ENCODE measurements around the gene AQP2. TPM values are rescaled to one million over a fixed set of nuclear protein-coding genes. Genes with fewer than 3 reads are reported as not detected.

Gene AQP2
- total RNA-seq, 2 donors from 2014 or later = not detected

DNA sequence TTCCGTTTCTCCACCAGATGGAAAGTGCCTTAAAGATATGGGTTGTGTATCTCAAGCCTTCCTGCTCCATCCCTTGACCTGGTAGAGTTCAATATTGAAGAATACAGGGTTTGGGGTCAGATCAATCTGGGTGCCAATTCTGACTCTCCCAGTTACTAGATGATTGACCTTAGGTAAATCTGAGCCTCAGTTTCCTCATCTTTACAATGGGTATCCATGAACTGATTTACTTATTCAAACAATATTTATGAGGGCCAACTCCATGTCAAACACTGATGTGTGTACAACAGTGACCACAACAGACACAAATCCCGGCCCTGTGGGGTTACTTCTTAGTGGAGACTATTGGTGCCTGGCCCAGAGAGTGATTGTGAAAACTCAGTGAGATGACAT is 39.3 kb upstream of the AQP2 start:
- Histone ChIP-seq H3K27me3 (ENCODE audit: control insufficient read depth, insufficient read depth, low read length, poor library complexity, severe bottlenecking) (no peaks in the 10 kb centered on the region), H3K9me3 (ENCODE audit: control insufficient read depth, low read length) (no peaks in the 10 kb centered on the region), H3K9ac (ENCODE audit: extremely low read depth, low read length, poor library complexity, severe bottlenecking) (no peak overlapping the region), H3K4me1 (ENCODE audit: control insufficient read depth, insufficient read depth, low read length) (peaks cover 4% of the 10 kb centered on the region), H3K36me3 (ENCODE audit: control insufficient read depth, insufficient read depth, low read length) (no peaks in the 10 kb centered on the region), H3K27ac (ENCODE audit: low read depth, low read length) (no peak overlapping the region), H3K4me3 (ENCODE audit: low read length) (no peak overlapping the region)
- no peaks in the 10 kb centered on the region for H3K9me3 Mint-ChIP-seq
- WGBS, 2 experiments (ENCODE audit: insufficient coverage in 1 of 2, insufficient read length in 1 of 2) = 94 to 100% methylated on average over 1 to 2 of the region's 2 CpGs
- H3K4me1 Mint-ChIP-seq = peaks cover 32% of the 10 kb centered on the region
- DNase-seq = no peak
- TF ChIP-seq, protein P1, sequence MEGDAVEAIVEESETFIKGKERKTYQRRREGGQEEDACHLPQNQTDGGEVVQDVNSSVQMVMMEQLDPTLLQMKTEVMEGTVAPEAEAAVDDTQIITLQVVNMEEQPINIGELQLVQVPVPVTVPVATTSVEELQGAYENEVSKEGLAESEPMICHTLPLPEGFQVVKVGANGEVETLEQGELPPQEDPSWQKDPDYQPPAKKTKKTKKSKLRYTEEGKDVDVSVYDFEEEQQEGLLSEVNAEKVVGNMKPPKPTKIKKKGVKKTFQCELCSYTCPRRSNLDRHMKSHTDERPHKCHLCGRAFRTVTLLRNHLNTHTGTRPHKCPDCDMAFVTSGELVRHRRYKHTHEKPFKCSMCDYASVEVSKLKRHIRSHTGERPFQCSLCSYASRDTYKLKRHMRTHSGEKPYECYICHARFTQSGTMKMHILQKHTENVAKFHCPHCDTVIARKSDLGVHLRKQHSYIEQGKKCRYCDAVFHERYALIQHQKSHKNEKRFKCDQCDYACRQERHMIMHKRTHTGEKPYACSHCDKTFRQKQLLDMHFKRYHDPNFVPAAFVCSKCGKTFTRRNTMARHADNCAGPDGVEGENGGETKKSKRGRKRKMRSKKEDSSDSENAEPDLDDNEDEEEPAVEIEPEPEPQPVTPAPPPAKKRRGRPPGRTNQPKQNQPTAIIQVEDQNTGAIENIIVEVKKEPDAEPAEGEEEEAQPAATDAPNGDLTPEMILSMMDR (conservative IDR thresholded peaks at IDR 0.05) = no peak
- H3K4me3 Mint-ChIP-seq = no peak overlapping the region
- H3K27me3 Mint-ChIP-seq (ENCODE audit: insufficient read depth) = peaks cover 9% of the 10 kb centered on the region
- H3K27ac Mint-ChIP-seq = no peak overlapping the region
- H3K36me3 Mint-ChIP-seq (ENCODE audit: low read depth) = no peaks in the 10 kb centered on the region

DNA sequence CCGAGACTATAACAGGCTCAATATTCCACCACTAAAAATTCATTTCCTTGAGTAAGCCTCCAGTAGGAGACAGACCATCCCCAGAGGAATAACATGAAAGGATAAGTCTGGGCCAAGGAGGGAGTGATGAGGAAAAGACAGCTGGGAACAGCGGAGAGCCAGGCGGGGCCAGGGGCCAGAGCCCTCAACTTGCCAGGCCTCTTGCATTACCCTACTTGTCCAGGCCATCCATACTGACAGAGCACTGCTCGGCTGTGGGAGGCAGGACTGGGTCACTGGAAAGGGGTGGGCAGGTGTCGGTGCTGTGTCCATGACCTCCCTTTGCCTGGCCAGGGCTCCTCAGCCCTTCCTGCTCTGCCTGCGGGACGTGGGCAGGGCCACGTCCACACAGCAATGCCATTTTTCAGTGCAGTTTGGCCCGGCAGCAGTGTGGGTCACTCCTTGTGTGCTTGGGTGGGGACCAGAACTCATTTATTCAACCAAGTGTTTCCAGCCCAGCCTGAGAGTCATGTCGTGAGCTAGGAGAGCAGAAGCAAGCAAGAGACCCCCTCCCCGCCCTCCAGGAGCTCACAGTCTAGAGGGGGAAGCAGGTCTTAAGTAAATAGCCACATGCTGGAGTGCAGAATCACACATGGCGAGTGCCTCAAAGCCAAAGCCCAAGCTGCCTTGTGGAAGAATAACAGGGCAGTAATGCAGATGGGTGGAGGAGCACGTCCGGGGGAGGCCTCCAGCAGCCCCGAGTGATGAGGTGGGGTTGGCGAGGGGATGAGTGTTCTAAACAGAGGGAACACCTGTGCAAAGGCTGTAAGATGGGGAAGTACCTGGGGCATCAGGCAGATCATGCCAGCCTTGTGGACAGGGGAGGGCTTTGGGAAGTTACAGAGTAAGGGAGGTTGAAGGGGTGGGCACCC is 37.9 kb upstream of the AQP2 start:
- Histone ChIP-seq H3K9ac (ENCODE audit: extremely low read depth, low read length, poor library complexity, severe bottlenecking) (no peak overlapping the region), H3K36me3 (ENCODE audit: control insufficient read depth, insufficient read depth, low read length) (no peaks in the 10 kb centered on the region), H3K4me1 (ENCODE audit: control insufficient read depth, insufficient read depth, low read length) (peaks cover 4% of the 10 kb centered on the region), H3K27ac (ENCODE audit: low read depth, low read length) (no peak overlapping the region), H3K27me3 (ENCODE audit: control insufficient read depth, insufficient read depth, low read length, poor library complexity, severe bottlenecking) (no peaks in the 10 kb centered on the region), H3K4me3 (ENCODE audit: low read length) (no peak overlapping the region), H3K9me3 (ENCODE audit: control insufficient read depth, low read length) (no peaks in the 10 kb centered on the region)
- no peak overlapping the region for H3K27ac Mint-ChIP-seq
- peaks cover 3% of the 10 kb centered on the region for H3K27me3 Mint-ChIP-seq (ENCODE audit: insufficient read depth)
- H3K4me1 Mint-ChIP-seq = peaks cover 32% of the 10 kb centered on the region
- peak; percentile 58 for DNase-seq
- TF ChIP-seq, protein P1 (conservative IDR thresholded peaks at IDR 0.05) = no peak
- WGBS, 2 experiments (ENCODE audit: insufficient coverage in 1 of 2, insufficient read length in 1 of 2) = 85 to 91% methylated on average over 10 to 16 of the region's 16 CpGs
- H3K9me3 Mint-ChIP-seq = no peaks in the 10 kb centered on the region
- H3K4me3 Mint-ChIP-seq = no peak overlapping the region
- H3K36me3 Mint-ChIP-seq (ENCODE audit: low read depth) = no peaks in the 10 kb centered on the region

DNA sequence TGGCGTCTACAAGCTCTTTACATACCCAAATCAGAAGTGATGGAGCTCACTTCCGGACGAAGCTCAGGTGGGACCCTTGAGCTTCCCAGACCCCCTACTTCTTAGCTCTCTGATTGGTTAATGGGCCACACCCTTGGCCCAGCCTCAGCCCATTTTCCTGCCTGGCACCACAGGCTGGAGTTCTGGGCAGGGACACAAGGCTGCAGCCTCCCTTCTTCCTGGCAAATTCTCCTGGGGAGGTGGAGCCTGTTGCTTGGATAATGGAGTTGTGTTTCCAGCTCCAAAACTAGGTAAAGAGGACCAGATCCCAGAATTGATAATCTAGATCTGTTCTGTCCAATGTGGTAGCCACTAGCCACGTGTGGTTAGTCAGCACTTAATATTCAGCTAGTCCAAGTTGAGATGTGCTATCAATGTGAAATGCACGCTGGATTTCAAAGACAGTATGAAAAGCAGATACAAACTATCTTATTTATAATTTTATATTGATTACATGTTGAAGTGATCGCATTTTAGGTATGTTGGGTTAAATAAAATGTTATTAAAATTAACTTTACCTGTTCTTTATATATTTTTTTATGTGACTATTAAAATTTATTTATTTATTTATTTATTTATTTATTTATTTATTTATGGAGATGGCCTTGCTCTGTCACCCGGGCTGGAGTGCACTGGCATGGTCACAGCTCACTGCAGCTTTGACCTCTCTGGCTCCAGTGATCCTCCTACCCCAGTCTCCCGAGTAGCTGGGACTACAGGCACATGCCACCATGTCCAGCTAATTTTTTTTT is 34.2 kb upstream of the AQP2 start:
- Histone ChIP-seq H3K4me3 (ENCODE audit: low read length) (no peak overlapping the region), H3K27me3 (ENCODE audit: control insufficient read depth, insufficient read depth, low read length, poor library complexity, severe bottlenecking) (no peaks in the 10 kb centered on the region), H3K4me1 (ENCODE audit: control insufficient read depth, insufficient read depth, low read length) (peaks cover 4% of the 10 kb centered on the region), H3K27ac (ENCODE audit: low read depth, low read length) (no peak overlapping the region), H3K9me3 (ENCODE audit: control insufficient read depth, low read length) (no peaks in the 10 kb centered on the region), H3K9ac (ENCODE audit: extremely low read depth, low read length, poor library complexity, severe bottlenecking) (no peak overlapping the region), H3K36me3 (ENCODE audit: control insufficient read depth, insufficient read depth, low read length) (no peaks in the 10 kb centered on the region)
- Mint-ChIP-seq H3K4me1 (peaks cover 18% of the 10 kb centered on the region), H3K27ac (no peak overlapping the region), H3K9me3 (no peaks in the 10 kb centered on the region), H3K36me3 (ENCODE audit: low read depth) (no peaks in the 10 kb centered on the region), H3K27me3 (ENCODE audit: insufficient read depth) (peaks cover 5% of the 10 kb centered on the region), H3K4me3 (no peak overlapping the region)
- peak; percentile 35 for DNase-seq
- WGBS, 2 experiments (ENCODE audit: insufficient coverage in 1 of 2, insufficient read length in 1 of 2) = 89 to 90% methylated on average over 5 to 6 of the region's 8 CpGs
- TF ChIP-seq, protein P1 (conservative IDR thresholded peaks at IDR 0.05) = no peak
